Neural cell (in vitro differentiated cells): Measurements from ENCODE around the gene OSCP1.

Experiments used
- EP300 ChIP-seq: fragments of 450-650 bp; conservative IDR thresholded peaks from 2 replicates; pipeline ENCODE4 v1.6.1; 2014; ENCODE audit warnings: antibody characterized with exemption, mild to moderate bottlenecking, moderate library complexity; ENCODE audit not compliant: poor library complexity, severe bottlenecking
- EZH2 ChIP-seq: fragments of 200-600, 300-800 bp; shearing (Covaris generic), sonication (generic); IDR thresholded peaks from 2 replicates; pipeline ENCODE4 v1.6.1; 2014; ENCODE audit warnings: antibody characterized with exemption, low read length, borderline replicate concordance, mild to moderate bottlenecking; ENCODE audit not compliant: insufficient read depth, poor library complexity, severe bottlenecking
- POLR2AphosphoS5 ChIP-seq: IDR thresholded peaks from 2 replicates; pipeline ENCODE4 v1.6.1; 2012
- RAD21 ChIP-seq: fragments of 450-650 bp; conservative IDR thresholded peaks from 2 replicates; pipeline ENCODE4 v1.6.1; 2014; ENCODE audit warnings: antibody characterized with exemption, mild to moderate bottlenecking, moderate library complexity
- SMC3 ChIP-seq: fragments of 450-650 bp; conservative IDR thresholded peaks from 2 replicates; pipeline ENCODE4 v1.6.1; 2014; ENCODE audit warnings: antibody characterized with exemption, mild to moderate bottlenecking, moderate library complexity; ENCODE audit not compliant: poor library complexity
- TAF1 ChIP-seq: IDR thresholded peaks from 2 replicates; pipeline ENCODE4 v1.6.1; 2012; ENCODE audit warnings: low read depth
- TF ChIP-seq, protein P1 (sequence below): fragments of 450-650 bp; IDR thresholded peaks from 2 replicates; pipeline ENCODE4 v1.5.1; 2014; ENCODE audit warnings: antibody characterized with exemption, mild to moderate bottlenecking, moderate library complexity; ENCODE audit not compliant: poor library complexity, severe bottlenecking

- TF ChIP-seq EZH2 = no peak
- no peak for TF ChIP-seq EP300
- TF ChIP-seq, protein P1, sequence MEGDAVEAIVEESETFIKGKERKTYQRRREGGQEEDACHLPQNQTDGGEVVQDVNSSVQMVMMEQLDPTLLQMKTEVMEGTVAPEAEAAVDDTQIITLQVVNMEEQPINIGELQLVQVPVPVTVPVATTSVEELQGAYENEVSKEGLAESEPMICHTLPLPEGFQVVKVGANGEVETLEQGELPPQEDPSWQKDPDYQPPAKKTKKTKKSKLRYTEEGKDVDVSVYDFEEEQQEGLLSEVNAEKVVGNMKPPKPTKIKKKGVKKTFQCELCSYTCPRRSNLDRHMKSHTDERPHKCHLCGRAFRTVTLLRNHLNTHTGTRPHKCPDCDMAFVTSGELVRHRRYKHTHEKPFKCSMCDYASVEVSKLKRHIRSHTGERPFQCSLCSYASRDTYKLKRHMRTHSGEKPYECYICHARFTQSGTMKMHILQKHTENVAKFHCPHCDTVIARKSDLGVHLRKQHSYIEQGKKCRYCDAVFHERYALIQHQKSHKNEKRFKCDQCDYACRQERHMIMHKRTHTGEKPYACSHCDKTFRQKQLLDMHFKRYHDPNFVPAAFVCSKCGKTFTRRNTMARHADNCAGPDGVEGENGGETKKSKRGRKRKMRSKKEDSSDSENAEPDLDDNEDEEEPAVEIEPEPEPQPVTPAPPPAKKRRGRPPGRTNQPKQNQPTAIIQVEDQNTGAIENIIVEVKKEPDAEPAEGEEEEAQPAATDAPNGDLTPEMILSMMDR = no peak
- TF ChIP-seq SMC3 = no peak
- TF ChIP-seq RAD21 = no peak
- no peak for TF ChIP-seq TAF1
- TF ChIP-seq POLR2AphosphoS5 = no peak
Observed at GRCh38 chr1:36420409-36420808, 29.8 kb downstream of the OSCP1 start.
